H9 (cell line): Measurements from ENCODE around the gene KRTAP4-6. TPM values are rescaled to one million over a fixed set of nuclear protein-coding genes. Genes with fewer than 3 reads are reported as not detected.

Experiments
- DNase-seq: peaks from one replicate; pipeline ENCODE4 v3.0.0-alpha.2; 2017
- H2AFZ ChIP-seq: one replicate; pipeline ENCODE4 v1.6.1; 2013; ENCODE audit warnings: mild to moderate bottlenecking, low read length, control low read depth, moderate library complexity
- H2AK5ac ChIP-seq: 2 replicates; pipeline ENCODE4 v1.6.1; 2013; ENCODE audit warnings: low read length, control low read depth, mixed read lengths; ENCODE audit not compliant: insufficient read length
- H2BK120ac ChIP-seq: one replicate; pipeline ENCODE4 v1.6.1; 2013; ENCODE audit warnings: low read depth, mild to moderate bottlenecking, low read length, control low read depth, inconsistent platforms; ENCODE audit not compliant: poor library complexity, severe bottlenecking
- H2BK12ac ChIP-seq: 2 replicates; pipeline ENCODE4 v1.6.1; 2013; ENCODE audit warnings: low read length, control low read depth, mixed read lengths, low read depth; ENCODE audit not compliant: insufficient read length
- H2BK15ac ChIP-seq: 2 replicates; pipeline ENCODE4 v1.6.1; 2013; ENCODE audit warnings: low read depth, low read length, control low read depth
- H2BK20ac ChIP-seq: one replicate; pipeline ENCODE4 v1.6.1; 2013; ENCODE audit warnings: low read depth, mild to moderate bottlenecking, low read length, control low read depth, inconsistent platforms; ENCODE audit not compliant: poor library complexity, severe bottlenecking
- H2BK5ac ChIP-seq: 2 replicates; pipeline ENCODE4 v1.6.1; 2013; ENCODE audit warnings: low read length, control low read depth, mixed read lengths; ENCODE audit not compliant: insufficient read length
- H3K14ac ChIP-seq: 2 replicates; pipeline ENCODE4 v1.6.1; 2013; ENCODE audit warnings: low read length, control low read depth; ENCODE audit not compliant: insufficient read depth
- H3K18ac ChIP-seq: 2 replicates; pipeline ENCODE4 v1.6.1; 2013; ENCODE audit warnings: low read depth, mild to moderate bottlenecking, mixed read lengths, low read length, control low read depth; ENCODE audit not compliant: insufficient read length
- H3K23ac ChIP-seq: 2 replicates; pipeline ENCODE4 v1.6.1; 2013; ENCODE audit warnings: low read length, control low read depth, mixed read lengths, low read depth; ENCODE audit not compliant: insufficient read length
- H3K23me2 ChIP-seq: 2 replicates; pipeline ENCODE4 v1.6.1; 2013; ENCODE audit warnings: low read depth, mild to moderate bottlenecking, mixed read lengths, low read length, control low read depth; ENCODE audit not compliant: insufficient read length, poor library complexity, severe bottlenecking
- H3K27ac ChIP-seq: 2 replicates; pipeline ENCODE4 v1.5.1; 2013; ENCODE audit warnings: low read length, control low read depth, mixed read lengths, low read depth; ENCODE audit not compliant: insufficient read length
- H3K27me3 ChIP-seq: 2 replicates; pipeline ENCODE4 v1.6.1; 2013; ENCODE audit warnings: low read length, control low read depth, inconsistent platforms; ENCODE audit not compliant: insufficient read depth
- H3K4ac ChIP-seq: 2 replicates; pipeline ENCODE4 v1.6.1; 2013; ENCODE audit warnings: low read depth, mild to moderate bottlenecking, control low read depth, inconsistent platforms, low read length, moderate library complexity
- H3K4me1 ChIP-seq: 2 replicates; pipeline ENCODE4 v1.6.1; 2013; ENCODE audit warnings: low read length, control low read depth, inconsistent platforms; ENCODE audit not compliant: insufficient read depth
- H3K4me2 ChIP-seq: 2 replicates; pipeline ENCODE4 v1.6.1; 2013; ENCODE audit warnings: low read length, control low read depth, mixed read lengths; ENCODE audit not compliant: insufficient read length, insufficient read depth
- H3K56ac ChIP-seq: 2 replicates; pipeline ENCODE4 v1.6.1; 2013; ENCODE audit warnings: low read depth, mild to moderate bottlenecking, mixed read lengths, low read length, control low read depth; ENCODE audit not compliant: insufficient read length
- H3K79me1 ChIP-seq: 2 replicates; pipeline ENCODE4 v1.6.1; 2013; ENCODE audit warnings: low read depth, mild to moderate bottlenecking, moderate library complexity, low read length, control low read depth, inconsistent platforms; ENCODE audit not compliant: insufficient read depth, poor library complexity, severe bottlenecking
- H3K79me2 ChIP-seq: 2 replicates; pipeline ENCODE4 v1.6.1; 2013; ENCODE audit warnings: low read length, control low read depth, inconsistent platforms; ENCODE audit not compliant: insufficient read depth
- H3K9ac ChIP-seq: 2 replicates; pipeline ENCODE4 v1.6.1; 2013; ENCODE audit warnings: low read length, control low read depth, mixed read lengths; ENCODE audit not compliant: insufficient read length; ENCODE audit errors: extremely low read depth
- H3K9me3 ChIP-seq: one replicate; pipeline ENCODE4 v1.6.1; 2013; ENCODE audit warnings: low read depth, low read length, inconsistent platforms; ENCODE audit not compliant: control insufficient read depth
- H3T11ph ChIP-seq: one replicate; pipeline ENCODE4 v1.6.1; 2013; ENCODE audit warnings: mild to moderate bottlenecking, low read length, control low read depth, inconsistent platforms
- H4K20me1 ChIP-seq: one replicate; pipeline ENCODE4 v1.6.1; 2013; ENCODE audit not compliant: control insufficient read depth, insufficient read length, insufficient read depth
- H4K5ac ChIP-seq: 2 replicates; pipeline ENCODE4 v1.6.1; 2013; ENCODE audit warnings: low read depth, mild to moderate bottlenecking, mixed read lengths, low read length, control low read depth; ENCODE audit not compliant: insufficient read length
- H4K8ac ChIP-seq: replicated peaks from 2 replicates; pipeline ENCODE4 v1.6.1; 2013; ENCODE audit warnings: low read length, control low read depth, mixed read lengths, low read depth; ENCODE audit not compliant: insufficient read length
- H4K91ac ChIP-seq: 2 replicates; pipeline ENCODE4 v1.6.1; 2013; ENCODE audit warnings: low read depth, mild to moderate bottlenecking, moderate library complexity, mixed read lengths, low read length, control low read depth; ENCODE audit not compliant: insufficient read length
- H3K27ac Mint-ChIP-seq, 3 experiments: 2 replicates in 2 of 3; 3 replicates in 1 of 3; pipeline ENCODE4 v1.8.0; 2020 to 2021; ENCODE audit warnings: mixed read lengths in 3 of 3, mild to moderate bottlenecking in 1 of 3, moderate library complexity in 1 of 3
- H3K27me3 Mint-ChIP-seq: 2 replicates; pipeline ENCODE4 v1.8.0; 2021; ENCODE audit warnings: low read depth, mild to moderate bottlenecking, moderate library complexity, mixed read lengths
- H3K36me3 Mint-ChIP-seq, 3 experiments: 2 replicates in 2 of 3; 3 replicates in 1 of 3; pipeline ENCODE4 v1.8.0; 2020 to 2021; ENCODE audit warnings: low read depth in 3 of 3, mixed read lengths in 3 of 3; ENCODE audit not compliant: insufficient read depth in 1 of 3
- H3K4me1 Mint-ChIP-seq, 2 experiments: 2 replicates each; pipeline ENCODE4 v1.8.0; 2020; ENCODE audit warnings: mixed read lengths in 2 of 2
- H3K4me3 Mint-ChIP-seq, 2 experiments: 2 replicates in 1 of 2; 3 replicates in 1 of 2; pipeline ENCODE4 v1.8.0; 2020 to 2021; ENCODE audit warnings: mild to moderate bottlenecking in 2 of 2, mixed read lengths in 2 of 2, moderate library complexity in 1 of 2
- H3K9me3 Mint-ChIP-seq, 2 experiments: 2 replicates in 1 of 2; 3 replicates in 1 of 2; pipeline ENCODE4 v1.8.0; 2020; ENCODE audit warnings: mild to moderate bottlenecking in 2 of 2, mixed read lengths in 2 of 2, moderate library complexity in 1 of 2
- CTCF ChIP-seq: fragments of 200-600 bp; sonication (generic); conservative IDR thresholded peaks from 3 replicates; pipeline ENCODE4 v1.8.0; 2021; ENCODE audit warnings: antibody characterized with exemption, mild to moderate bottlenecking
- WGBS: extraction: QIAGEN DNeasy Blood & Tissue Kit; methylation state at CpG from one replicate; pipeline ENCODE4 v1.1.7; 2013; ENCODE audit warnings: missing lambda C conversion rate, low lambda C conversion rate, mixed read lengths; ENCODE audit not compliant: insufficient read length; ENCODE audit errors: extremely low coverage; 5-methylcytosine and 5-hydroxymethylcytosine counted together
- total RNA-seq: library from RNA; stranded (reverse); gene quantifications from 2 replicates; pipeline ENCODE4 v1.2.1, GENCODE V29; 2021

The KRTAP4-6 gene
- total RNA-seq, 1 experiment from 2014 or later: not detected

- no peak overlapping the region for H2AK5ac ChIP-seq
- no peaks in the 10 kb centered on the region for H3K36me3 Mint-ChIP-seq
- no peaks in the 10 kb centered on the region for H3K9me3 ChIP-seq
- no peaks in the 10 kb centered on the region for H3K4me1 ChIP-seq
- TF ChIP-seq CTCF: no peak
- H3K27me3 Mint-ChIP-seq: no peaks in the 10 kb centered on the region
- no peaks in the 10 kb centered on the region for H3K79me2 ChIP-seq
- no peak overlapping the region for H2BK15ac ChIP-seq
- H3K4ac ChIP-seq: no peak overlapping the region
- no peaks in the 10 kb centered on the region for H3K4me1 Mint-ChIP-seq
- peaks cover 3 to 11% of the 10 kb centered on the region in 2 experiments; a peak in 4 of 5 replicates for H3K9me3 Mint-ChIP-seq
- H3K79me1 ChIP-seq: no peaks in the 10 kb centered on the region
- H3K9ac ChIP-seq: no peak overlapping the region
- H2BK5ac ChIP-seq: no peak overlapping the region
- no peak overlapping the region for H3K4me2 ChIP-seq
- no peak overlapping the region for H4K5ac ChIP-seq
- H3K27me3 ChIP-seq: no peaks in the 10 kb centered on the region
- H2BK120ac ChIP-seq: no peak overlapping the region
- no peaks in the 10 kb centered on the region for H3K23me2 ChIP-seq
- no peak overlapping the region for H2AFZ ChIP-seq
- no peak overlapping the region for H4K8ac ChIP-seq
- H2BK12ac ChIP-seq: no peak overlapping the region
- H3K18ac ChIP-seq: no peak overlapping the region
- no peak overlapping the region for H3K23ac ChIP-seq
- no peak overlapping the region for H3K27ac Mint-ChIP-seq
- no peak overlapping the region for H3T11ph ChIP-seq
- no peak overlapping the region for H3K56ac ChIP-seq
- DNase-seq: no peak
- H4K91ac ChIP-seq: no peak overlapping the region
- H4K20me1 ChIP-seq: no peaks in the 10 kb centered on the region
- no peak overlapping the region for H3K27ac ChIP-seq
- H3K14ac ChIP-seq: no peak overlapping the region
- no CpG with 5 or more reads among the region's 2 CpGs for WGBS
- no peak overlapping the region for H3K4me3 Mint-ChIP-seq
- H2BK20ac ChIP-seq: no peak overlapping the region
Measured at GRCh38 chr17:41133880-41134735, 6.2 kb downstream of the KRTAP4-6 start.
